HG03103 (cell line): ENCODE results near the gene TCEAL5.
"Not testable (repeated sequence)": the region's sequence is repeated elsewhere in the genome, so short reads cannot be mapped to it uniquely, and the experiment has no call there.

ENCODE experiments used
- ATAC-seq: cut with Tn5 transposase; IDR thresholded peaks from one replicate; pipeline ENCODE4 v1.9.1; 2021; ENCODE audit warnings: low read depth; ENCODE audit not compliant: unreplicated experiment

TCEAL5 gene

GRCh38 chrX:103235608-103236007 lies 40.9 kb downstream of the TCEAL5 start:
- ATAC-seq, result not testable (repeated sequence)

GRCh38 chrX:103234869-103235268 lies 41.7 kb downstream of the TCEAL5 start:
- ATAC-seq, result no peak

DNA sequence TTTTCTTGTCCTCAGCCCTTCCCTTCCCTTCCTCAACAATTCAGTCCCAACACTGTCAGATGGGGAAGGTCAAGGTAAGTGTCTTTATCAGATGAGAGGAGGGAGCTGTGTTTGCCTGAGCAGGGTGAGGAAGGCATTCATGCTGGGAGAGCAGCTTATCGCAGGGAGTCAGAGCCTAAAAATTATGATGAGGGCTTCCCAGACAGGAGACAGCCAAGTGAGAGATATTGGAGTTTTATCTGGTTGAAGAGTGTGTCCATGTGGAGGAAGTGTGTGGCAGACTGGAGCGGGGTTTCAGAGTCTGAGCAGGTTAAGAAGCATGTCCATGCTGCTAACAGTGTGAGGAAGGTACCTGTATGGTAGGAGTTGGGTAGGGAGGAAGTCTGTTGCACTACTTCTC lies 43.3 kb downstream of the TCEAL5 start:
- ATAC-seq, result no peak

- ATAC-seq, result not testable (repeated sequence)
Measured at GRCh38 chrX:103225918-103226317, 50.6 kb downstream of the TCEAL5 start.
